ENCODE results near the gene MVP.
"Not testable (repeated sequence)": the region's sequence is repeated elsewhere in the genome, so short reads cannot be mapped to it uniquely, and the experiment has no call there.

Gene MVP

DNA sequence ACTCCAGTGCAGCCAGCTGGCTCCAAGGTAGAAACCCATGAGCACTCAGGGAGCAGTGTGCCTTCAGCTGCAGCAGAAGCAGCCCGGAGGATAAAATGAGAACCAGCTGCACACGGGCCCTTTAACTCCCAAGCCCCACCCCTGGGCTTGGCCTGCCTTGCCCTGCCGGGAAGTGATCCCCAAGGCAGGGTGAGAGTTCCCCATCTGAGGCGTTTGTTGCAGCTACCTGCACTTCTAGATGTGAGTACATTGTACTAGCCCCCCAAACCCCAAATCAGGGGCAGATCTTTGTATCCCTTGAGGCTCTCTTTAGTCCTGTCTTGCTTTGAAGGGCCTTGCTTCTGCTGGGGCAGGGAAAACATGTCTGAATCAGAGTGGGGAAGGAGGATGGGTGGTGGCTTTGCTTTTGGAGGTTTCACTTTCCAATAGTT lies at the start of gene MVP:
Gene MVP, plus strand, starts transcription at position 192 of the 431 bp plus-strand sequence. CDS start 10,088 bp downstream, outside the sequence.
- DNase-seq (ENCODE audit: low read depth, low spot score): no peak

DNA sequence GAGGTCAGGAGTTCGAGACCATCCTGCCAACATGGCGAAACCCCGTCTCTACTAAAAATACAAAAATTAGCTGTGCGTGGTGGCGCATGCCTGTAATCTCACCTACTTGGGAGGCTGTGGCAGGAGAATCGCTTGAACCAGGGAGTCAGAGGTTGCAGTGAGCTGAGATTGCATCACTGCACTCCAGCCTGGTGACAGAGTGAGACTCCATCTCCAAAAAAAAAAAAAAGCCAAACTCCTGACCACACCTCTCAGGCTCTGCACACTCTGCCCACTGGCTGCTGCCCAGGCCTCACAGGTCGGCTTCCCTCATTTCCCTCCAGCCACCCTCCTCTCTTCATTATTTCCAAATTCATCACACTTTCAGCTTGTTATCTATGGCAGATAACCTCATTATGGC lies 47.9 kb upstream of the MVP start:
- not testable (repeated sequence) for DNase-seq (ENCODE audit: low read depth, low spot score)

DNA sequence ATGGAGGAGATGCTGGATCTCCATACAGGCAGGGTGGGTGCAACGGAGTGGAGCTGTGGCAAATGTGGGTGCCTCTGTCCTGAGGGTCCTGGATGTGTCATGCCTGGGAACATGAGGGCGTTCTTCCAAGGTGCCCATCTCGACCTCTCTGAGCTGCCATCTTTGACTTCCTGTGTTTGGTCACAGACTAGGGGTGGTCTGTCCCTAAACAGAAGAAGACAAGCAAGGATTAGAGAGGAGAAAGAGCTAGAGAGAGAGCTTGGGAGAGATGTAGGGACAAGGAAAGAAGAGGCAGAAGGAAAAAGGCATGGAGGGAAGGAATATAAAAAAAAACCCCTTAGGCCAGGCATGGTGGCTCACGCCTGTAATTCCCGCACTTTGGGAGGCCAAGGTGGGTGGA lies 45.5 kb upstream of the MVP start:
- no peak for DNase-seq (ENCODE audit: low read depth, low spot score)

DNA sequence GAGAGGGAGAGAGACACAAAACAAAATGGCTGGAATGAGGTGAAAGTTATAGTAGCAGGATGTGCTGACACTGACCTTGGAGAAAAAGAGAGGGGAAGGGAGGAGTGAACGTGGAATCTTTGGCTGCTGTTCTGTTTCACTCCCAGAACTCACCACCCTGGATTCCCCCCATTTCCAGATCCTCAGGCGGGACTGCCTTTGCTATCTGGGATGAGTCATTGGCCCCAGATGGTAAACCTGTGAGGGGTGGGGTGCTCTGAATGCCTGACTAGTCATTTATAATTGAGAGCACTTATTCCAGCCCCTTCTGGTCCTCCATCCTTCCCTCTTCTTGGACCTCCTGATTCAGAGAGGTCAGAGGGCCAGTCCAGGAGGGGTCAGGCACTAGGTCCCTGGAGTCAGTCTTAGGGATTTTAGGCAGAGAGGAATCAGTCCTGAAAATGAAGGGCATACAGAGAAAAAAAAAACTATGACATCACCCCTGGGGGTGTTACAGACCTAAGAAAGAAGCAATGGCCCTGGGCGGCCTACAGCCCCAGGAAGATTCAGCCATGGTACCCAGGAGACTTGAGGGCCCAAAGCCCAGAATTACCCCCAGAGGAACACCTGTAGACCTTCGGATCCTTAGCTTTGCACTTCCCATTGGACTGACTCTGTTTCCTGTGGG lies 44.4 kb upstream of the MVP start:
- DNase-seq (ENCODE audit: low read depth, low spot score): no peak

DNA sequence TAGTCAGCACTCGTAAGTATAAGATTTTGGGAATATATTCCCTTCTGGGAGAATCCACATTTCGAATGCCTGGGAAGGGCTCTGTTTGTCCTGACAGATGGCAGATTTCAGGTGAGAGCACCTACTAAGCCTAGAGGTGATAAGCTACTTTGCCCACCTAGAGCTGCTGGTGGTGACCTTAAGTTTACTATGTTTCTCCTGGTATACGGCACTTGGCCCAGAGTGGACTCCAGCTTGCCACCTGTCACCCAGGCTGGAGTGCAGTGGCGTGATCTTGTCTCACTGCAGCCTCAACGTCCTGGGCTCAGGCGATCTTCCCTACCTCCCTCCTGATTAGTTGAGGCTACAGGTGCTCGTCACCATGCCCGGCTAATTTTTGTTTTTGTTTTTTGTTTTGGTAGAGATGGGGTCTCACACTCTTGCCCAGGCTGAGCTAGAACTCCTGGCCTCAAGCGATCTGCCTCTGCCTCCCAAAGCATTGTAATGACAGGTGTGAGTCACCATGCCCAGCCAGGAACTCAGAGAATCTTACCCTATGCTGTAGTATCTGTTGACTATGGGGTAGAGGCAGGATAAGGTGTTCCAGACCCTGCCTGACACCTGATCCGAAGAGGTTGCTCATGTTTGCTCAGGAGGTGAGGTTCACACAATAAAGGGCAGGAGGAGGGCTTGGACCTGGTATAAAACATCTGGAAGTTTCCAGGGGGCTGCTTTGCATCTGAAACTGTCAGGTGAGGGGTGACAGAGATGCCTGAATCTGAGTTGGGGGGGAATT lies 42.5 kb upstream of the MVP start, which contains the start of gene ZG16:
Gene ZG16, plus strand, starts transcription at position 681 of the 775 bp plus-strand sequence. CDS start 1,011 bp downstream, outside the sequence.
- no peak for DNase-seq (ENCODE audit: low read depth, low spot score)

DNA sequence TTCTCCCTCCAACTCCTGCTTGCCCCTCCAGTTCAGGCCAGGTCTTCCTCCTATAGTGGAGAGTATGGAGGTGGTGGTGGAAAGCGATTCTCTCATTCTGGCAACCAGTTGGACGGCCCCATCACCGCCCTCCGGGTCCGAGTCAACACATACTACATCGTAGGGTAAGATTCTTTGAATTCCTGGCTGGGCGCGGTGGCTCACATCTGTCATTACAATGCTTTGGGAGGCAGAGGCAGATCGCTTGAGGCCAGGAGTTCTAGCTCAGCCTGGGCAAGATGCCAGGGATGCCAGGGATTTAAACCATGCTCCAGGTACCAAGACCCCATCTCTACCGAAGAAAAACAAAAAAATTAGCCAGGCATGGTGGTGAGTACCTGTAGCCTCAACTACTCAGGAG lies 40.8 kb upstream of the MVP start:
- DNase-seq (ENCODE audit: low read depth, low spot score): no peak

DNA sequence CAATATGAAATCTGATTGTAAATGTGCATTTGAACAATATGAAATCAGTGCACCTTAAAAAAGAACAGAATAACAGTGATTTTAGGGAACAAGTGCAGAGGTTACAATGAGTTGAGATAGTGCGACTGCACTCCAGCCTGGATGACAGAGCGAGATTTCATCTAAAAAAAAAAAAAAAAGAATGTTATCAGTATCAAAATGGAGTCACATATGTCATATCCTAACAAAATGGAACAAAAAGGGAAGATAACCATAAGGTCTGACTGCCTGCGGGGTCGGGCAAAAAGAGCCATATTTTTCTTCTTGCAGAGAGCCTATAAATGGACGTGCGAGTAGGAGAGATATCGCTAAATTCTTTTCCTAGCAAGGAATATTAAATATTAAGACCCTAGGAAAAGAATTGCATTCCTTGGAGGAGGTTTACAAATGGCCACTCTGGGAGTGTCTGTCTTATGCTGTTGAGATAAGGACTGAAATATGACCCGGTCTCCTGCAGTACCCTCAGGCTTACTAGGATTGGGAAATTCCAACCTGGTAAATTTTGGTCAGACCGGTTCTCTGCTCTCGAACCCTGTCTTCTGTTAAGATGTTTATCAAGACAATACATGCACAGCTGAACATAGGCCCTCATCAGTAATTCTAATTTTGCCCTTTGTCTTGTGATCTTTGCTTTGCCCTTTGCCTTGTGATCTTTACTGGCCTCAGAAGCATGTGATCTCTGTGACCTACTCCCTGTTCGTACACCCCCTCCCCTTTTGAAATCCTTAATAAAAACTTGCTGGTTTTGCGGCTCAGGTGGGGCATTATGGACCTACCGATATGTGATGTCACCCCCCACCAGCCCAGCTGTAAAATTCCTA lies 36.9 kb upstream of the MVP start:
- not testable (repeated sequence) for DNase-seq (ENCODE audit: low read depth, low spot score)

DNA sequence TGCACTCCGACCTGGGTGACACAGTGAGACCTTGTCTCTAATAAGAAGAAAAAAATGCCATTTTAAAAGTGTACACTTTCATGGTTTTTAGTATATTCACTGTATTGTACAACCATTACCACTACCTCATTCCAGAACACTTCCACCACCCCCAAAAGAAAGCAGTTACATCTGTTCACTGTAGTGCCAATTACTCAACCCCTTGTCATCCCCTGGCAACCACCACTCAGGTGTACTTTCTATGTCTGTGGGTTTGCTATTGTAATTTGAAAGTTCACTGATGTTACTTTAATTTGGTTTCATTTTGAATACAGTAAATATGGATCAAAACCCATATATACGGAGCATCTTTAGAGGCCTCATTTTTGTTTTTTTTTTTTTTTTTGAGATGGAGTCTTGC lies 36.1 kb upstream of the MVP start:
- no peak for DNase-seq (ENCODE audit: low read depth, low spot score)

DNA sequence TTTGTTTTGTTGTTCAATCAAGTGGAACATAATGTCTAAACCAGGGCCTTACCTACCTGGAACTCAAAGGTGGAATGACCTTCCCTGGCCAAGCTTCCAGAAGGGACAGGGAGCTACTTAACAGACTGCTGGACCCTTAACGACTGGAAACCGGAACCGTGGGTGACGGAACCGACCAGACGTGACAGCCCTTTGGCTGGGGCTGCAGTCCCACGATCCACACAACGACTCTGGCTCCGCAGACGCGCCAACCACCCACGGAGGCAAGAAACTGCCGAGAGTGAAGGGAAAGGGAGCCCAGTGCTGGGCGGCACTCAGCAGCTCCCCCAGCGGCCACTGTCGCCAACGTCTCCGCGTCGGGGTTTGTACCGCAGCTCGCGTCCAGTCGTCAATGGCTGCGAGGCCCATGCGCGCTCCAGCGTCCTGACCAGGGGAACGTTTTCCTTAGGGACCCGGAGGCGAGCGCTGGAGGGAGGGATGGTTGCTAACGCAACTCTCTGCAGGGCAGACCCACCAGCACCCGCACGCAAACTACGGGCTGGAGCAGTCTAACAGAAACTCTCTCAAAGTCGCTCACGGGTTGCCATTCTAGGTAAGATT lies 35.3 kb upstream of the MVP start:
- no peak for DNase-seq (ENCODE audit: low read depth, low spot score)

DNA sequence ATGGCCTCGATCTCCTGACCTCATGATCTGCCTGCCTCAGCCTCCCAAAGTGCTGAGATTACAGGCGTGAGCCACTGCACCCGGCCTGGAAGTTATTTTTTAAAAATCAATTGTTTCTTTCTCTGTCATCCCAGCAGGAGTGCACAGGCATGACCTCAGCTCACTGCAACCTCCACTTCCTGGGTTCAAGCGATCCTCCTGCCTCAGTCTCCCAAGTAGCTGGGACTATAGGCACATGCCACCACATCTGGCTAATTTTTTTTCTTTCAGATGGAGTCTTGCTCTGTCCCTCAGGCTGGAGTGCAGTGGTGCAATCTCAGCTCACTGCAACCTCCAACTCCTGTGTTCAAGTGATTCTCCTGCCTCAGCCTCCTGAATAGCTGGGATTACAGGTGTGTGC lies 33.1 kb upstream of the MVP start:
- DNase-seq (ENCODE audit: low read depth, low spot score): not testable (repeated sequence)

DNA sequence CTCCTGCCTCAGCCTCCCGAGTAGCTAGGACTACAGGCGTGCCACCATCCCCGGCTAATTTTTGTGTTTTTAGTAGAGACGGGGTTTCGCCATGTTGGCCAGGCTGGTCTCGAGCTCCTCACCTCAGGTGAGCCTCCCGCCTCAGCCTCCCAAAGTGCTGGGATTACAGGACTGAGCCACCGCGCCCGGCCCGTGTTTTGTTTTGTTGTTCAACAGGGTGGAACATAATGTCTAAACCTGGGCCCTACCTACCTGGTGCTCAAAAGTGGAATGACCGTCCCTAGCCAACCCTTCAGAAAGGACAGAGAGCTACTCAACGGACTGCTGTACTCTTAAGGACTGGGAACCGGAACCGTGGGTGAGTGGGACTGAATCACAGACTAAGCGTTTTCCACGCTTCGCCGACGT lies 30.5 kb upstream of the MVP start:
- no peak for DNase-seq (ENCODE audit: low read depth, low spot score)

DNA sequence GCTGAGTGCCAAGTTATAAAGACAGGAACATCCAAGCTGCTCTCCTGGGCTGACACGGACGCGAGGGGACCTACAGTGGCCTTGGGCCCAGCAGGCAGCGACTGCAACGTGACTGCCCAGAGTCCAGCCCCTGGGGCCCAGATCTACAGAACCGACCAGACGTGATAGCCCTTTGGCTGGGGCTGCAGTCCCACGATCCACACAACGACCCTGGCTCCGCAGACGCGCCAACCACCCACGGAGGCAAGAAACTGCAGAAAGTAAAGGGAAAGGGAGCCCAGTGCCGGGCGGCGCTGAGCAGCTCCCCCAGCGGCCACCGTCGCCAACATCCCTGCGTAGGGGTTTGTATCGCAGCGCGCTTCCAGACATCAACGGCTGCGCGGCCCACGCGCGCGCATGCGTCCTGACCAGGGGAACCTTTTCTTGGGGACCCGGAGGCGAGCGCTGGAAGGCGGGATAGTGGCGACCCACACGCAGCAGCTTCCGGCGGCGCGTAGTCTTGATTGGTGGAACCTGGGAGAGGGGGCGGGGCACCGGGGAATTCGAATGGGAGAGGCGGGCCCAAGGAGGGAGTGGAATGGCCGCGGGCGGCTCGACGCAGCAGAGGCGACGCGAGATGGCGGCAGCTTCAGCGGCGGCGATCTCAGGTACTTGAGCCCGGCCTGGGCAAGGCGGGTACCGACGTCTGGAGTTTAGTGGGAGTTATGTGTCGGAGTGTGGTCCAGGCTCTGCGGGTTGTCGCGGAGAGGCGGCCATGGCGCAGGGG lies 29.9 kb upstream of the MVP start, which contains the start of gene KIF22:
Gene KIF22, plus strand, starts transcription at position 569 of the 766 bp plus-strand sequence. Its CDS starts 9 bp downstream, at position 578.
- DNase-seq (ENCODE audit: low read depth, low spot score): peak; percentile 92

DNA sequence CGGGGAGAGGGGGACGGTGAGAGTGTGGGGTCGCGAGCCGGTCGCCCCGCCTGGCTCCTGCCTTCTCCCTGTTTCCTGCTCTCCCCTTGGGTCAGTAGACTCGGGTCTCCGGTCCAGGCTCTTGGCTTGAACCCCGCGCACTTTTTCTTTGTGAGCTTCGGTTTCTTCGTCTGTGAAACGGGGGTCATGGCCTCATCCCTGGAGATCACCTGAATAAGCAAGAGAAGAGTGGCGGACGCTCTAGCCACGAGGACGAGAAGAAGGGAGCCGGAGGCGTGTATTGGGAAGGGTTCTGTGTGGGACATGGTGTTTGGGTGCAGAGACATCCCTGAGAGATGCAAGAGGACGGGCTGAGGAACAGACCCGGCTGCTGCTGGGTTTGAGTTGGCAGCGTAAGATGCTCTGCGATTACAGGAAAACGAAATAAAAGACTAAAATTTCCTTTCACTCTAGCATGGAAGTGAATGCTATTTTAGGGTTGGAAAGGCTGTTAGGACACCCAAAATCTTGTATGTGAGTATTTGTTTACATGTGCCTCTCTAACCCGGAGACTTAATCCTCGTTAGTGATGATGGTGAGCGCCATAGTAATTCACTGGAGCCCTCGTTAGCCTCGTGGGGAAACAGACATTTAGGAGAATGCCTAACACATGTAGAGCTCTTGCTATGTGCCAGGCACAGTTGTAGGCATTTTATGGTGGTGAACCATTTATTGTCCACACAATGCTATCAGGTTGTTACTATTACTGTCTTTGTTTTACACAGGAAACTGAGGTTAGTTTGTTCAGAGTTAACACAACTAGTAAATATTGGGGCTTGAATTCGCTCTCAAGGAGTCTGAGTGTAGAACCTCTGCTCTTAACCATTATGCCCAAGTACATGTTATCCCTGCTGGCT lies 29.1 kb upstream of the MVP start:
- no peak for DNase-seq (ENCODE audit: low read depth, low spot score)

DNA sequence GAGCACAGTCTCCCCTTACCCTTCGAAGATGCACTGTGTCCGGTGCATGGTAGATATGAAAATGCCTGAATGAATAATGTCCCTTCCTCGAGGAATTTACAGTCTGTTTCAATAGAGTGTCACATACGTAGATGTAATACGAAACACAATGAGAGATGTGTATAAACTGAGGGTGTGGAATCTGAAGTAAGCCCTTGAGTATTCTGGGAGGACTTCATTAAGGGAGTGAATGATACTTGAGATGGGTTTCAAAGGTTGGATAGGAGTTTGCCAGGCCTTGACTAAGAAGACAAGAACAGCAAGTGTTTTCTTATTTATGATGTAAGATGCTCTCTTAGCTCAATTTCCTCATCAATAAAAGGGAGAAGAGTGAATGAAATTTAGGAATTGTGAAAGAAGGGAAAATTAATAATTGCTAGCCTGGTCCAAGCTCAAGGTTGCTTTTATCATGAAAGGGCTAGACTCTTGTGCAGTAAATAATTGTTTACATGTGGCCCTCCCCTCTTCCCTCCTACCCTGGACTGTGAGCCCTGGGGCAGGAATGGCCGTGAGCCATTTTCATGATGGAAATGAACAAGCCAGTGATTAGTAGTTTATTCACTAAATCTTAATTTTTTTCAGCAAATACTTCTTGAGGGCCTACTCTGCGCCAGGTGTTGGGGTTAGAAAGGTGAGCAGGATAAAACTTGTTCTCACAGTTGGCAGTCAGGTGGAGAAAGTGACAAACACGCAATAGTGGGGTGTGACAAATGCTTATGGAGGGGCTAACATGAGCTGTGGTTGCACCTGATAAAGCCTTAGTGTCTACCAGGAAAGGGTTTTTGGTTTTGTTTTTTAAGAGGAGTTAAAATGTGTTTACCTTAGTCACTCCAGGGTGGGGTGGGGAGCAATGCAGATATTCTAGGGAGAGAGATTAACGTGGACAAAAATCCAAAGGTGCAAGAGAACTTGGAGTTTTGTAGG lies 28.1 kb upstream of the MVP start:
- no peak for DNase-seq (ENCODE audit: low read depth, low spot score)

DNA sequence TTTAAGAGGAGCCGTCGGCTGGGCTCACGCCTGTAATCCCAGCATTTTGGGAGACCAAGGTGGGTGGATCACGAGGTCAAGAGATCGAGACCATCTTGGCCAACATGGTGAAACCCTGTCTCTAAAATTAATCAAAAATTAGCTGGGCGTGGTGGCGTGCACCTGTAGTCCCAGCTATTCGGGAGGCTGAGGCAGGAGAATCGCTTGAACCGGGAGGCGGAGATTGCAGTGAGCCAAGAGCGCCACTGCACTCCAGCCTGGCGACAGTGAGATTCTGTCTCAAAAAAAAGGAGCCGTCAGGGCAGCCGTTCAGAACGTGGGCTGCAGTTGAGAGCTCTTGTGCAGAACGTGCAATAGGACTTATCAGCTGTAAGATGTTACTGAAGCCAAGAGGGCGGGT lies 27.1 kb upstream of the MVP start:
- DNase-seq (ENCODE audit: low read depth, low spot score): not testable (repeated sequence)

DNA sequence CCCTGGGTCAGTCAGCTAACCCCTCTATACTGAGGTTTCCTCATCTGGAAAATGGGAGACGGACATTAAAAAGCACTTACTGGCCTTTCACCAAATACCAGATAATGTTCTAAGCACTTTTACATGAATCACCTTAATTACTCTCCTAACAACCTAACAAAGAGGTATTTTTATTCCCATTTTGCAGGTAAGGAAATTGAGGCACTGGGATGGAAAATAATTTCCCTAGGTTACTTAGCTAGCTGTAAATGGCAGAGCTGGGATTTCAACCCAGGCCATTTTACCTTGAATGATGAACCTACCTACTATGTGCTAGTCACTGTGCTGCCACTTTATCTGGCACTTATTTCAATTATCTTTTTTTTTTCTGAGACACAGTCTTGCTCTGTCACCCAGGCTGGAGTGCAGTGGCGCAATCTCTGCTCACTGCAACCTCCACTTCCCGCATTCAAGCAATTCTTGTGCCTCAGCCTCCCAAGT lies 26.0 kb upstream of the MVP start:
- DNase-seq (ENCODE audit: low read depth, low spot score): no peak

DNA sequence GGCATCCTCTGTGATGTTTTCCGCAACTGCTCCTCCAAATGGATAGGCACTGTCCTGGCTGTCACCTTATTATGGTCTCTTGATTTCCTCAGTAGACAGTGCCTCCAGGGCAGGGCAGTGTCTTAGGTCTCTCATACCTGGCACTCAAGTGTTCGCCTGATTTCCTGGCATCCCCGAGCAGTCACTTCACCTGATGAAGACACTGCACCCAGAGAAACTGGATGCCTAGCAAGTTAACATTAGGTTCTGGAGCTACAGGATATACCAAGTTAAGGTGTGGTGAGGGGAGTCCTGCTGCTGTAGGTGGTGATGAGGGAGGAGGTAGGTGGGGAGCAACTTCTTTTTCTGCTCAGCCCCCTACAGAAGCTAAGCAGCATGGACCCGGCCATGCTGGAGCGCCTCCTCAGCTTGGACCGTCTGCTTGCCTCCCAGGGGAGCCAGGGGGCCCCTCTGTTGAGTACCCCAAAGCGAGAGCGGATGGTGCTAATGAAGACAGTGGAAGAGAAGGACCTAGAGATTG lies 17.8 kb upstream of the MVP start:
- DNase-seq (ENCODE audit: low read depth, low spot score): no peak

DNA sequence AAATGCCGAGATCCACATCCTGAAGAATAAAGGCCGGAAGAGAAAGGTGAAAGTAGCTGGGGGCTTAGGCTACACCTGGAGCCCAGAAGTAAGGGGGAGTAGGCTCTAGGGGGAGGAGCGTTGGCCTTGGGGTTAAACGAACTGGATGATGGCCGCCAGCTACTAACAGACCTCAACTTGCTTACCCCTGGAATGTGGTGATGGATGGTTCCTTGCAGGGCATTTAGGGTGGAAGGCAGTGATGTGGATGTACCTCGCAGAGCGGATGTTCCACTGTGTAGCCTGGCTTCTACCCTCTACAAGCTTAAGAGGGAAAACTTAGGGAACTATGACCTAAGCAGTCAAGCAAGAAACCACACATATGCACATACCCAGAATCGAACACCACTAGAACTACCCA lies 16.2 kb upstream of the MVP start:
- DNase-seq (ENCODE audit: low read depth, low spot score): no peak
